ENCODE measurements around the gene MAGEB1.

Gene MAGEB1, protein sequence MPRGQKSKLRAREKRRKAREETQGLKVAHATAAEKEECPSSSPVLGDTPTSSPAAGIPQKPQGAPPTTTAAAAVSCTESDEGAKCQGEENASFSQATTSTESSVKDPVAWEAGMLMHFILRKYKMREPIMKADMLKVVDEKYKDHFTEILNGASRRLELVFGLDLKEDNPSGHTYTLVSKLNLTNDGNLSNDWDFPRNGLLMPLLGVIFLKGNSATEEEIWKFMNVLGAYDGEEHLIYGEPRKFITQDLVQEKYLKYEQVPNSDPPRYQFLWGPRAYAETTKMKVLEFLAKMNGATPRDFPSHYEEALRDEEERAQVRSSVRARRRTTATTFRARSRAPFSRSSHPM

GRCh38 chrX:30246769-30247489 is at the start of gene MAGEB1:
MAGEB1 (plus strand) TSS chrX:30247146; CDS start chrX:30250494, 3,348 bp downstream.
- DNase-seq = no peak

DNA sequence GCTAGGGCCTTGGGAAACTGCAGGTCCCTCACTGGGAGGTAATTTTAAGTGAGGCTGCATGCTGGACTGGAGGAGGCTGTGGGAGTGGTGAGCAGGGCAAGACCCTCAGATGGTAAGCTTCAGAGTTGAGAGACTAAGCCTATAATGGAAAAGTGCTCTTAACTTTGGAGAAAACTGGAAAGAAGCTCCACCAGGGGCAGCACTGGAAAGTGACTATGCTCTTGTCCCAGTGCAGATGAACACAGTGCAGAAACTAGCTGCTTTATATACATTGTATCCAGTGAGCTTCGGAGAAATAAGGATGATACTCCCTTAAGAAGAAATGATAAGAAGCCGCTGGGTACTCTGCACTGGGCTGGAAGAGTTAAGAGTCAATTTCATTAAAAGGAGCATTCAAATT is 34.8 kb upstream of the MAGEB1 start:
- DNase-seq = no peak

DNA sequence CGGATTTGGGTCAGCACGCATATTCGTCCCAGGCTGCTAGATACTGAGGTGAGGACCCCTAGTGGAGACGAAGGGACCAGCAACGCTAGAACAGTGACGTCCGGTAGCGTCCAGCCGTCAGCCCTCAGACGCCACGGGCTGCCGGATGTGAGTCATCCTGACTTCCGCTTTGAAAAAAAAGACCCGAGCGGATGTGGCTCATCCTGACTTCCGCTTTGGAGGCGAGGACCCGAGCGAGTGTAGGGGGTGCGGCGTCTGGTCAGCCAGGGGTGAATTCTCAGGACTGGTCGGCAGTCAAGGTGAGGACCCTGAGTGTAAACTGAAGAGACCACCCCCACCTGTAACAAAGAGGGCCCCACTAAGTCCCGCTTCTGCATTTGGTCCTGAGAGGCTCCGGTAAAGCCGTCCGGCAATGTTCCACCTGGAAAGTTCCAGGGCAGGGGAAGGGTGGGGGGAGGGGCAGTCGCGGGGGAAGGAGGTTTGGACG is 31.5 kb upstream of the MAGEB1 start, which contains the start of gene MAGEB2:
MAGEB2 (plus strand) TSS at position 207 of the 487 bp plus-strand sequence. CDS start 3,018 bp downstream, outside the sequence.
- no peak for DNase-seq

DNA sequence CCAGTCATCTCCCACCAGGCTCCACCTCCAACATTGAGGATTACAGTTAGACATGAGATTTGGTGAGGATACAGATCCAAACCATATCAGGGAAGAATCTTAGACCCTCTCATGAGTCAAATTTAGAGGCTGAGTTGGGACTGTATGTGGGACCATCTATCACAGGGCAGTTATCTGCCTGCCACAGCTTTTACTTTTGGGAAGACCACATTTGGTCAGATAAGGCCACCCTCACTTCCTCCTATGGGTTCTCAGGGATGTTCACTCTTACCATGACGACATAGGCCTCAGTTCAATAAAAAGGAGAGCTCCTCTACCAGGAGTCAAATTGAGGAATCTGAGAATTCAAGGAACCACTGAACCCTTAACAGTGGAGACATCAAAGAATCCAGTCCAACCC is 29.5 kb upstream of the MAGEB1 start:
- no peak for DNase-seq

- no peak for DNase-seq
Observed at GRCh38 chrX:30219372-30219771, 27.6 kb upstream of the MAGEB1 start.

GRCh38 chrX:30220661-30221060 is 26.3 kb upstream of the MAGEB1 start:
- no peak for DNase-seq

DNA sequence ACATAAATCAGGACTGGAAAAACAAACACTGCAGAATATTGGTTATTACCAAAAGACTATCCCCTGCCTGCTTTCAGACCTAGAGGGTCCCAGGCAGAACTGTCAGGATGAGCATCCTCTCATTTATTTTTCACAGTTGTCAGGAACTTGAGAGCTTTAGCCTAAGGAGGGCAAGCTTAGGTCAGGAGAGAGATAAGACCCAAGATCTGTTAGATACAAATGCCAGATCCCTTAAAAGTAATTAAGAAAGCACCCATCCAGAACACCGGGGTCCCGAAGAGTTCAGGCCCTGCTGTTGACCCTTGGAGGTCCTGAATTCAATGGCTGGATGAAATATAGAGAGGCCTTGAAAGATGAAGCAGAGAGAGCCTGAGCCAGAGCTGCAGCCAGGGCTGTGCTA is 22.4 kb upstream of the MAGEB1 start:
- no peak for DNase-seq

- no peak for DNase-seq
Observed at GRCh38 chrX:30228526-30228925, 18.4 kb upstream of the MAGEB1 start.

DNA sequence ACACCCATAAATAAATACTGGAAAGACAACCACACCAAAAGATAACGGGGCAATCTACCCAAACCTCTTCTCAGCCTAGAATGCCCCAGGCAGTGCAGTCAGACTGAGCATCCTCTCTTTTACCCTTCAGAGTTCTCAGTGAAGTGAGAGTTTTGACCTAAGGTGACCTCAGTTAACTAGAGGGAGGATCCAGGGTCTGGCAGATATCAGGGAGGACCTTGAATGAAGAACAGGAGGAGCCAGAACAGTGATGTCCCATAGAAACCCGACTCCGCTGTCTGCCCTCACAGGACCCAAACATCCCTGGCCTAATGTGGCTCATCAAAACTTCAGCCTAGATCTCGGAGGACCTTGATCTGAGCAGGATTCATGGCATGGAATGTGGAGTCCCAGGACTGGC is 16.6 kb upstream of the MAGEB1 start, which contains the start of gene MAGEB3:
MAGEB3 (plus strand) TSS at position 263 of the 400 bp plus-strand sequence. CDS start 5,268 bp downstream, outside the sequence.
- DNase-seq = no peak

DNA sequence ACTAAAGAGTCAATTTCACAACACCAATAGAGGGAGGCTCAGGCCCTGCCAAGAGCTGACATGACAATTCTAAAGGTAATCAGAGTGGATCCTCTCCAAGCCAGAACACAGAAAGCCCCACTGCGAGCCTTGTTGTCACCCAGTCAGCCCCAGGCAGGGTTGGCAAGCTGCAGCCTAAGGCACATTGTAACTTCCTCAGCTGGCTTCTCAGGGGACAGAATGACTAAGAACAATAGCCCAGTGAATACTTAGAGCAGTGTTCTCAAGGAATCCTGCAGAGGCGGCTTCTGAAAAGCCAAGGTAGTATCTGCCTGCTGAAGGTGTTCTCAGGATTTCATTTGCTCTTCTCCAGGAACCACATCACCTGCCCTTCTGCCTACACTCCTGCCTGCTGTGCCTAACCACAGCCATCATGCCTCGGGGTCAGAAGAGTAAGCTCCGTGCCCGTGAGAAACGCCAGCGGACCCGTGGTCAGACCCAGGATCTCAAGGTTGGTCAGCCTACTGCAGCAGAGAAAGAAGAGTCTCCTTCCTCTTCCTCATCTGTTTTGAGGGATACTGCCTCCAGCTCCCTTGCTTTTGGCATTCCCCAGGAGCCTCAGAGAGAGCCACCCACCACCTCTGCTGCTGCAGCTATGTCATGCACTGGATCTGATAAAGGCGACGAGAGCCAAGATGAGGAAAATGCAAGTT is 5.1 kb upstream of the MAGEB1 start, which contains the start of gene MAGEB4:
MAGEB4 (plus strand) TSS at position 277 of the 692 bp plus-strand sequence; CDS start at position 413, 136 bp downstream.
- DNase-seq = no peak

GRCh38 chrX:30248854-30249253 is 1.9 kb downstream of the MAGEB1 start:
- DNase-seq = no peak

- no peak for DNase-seq
Observed at GRCh38 chrX:30253257-30253656, 6.3 kb downstream of the MAGEB1 start.

DNA sequence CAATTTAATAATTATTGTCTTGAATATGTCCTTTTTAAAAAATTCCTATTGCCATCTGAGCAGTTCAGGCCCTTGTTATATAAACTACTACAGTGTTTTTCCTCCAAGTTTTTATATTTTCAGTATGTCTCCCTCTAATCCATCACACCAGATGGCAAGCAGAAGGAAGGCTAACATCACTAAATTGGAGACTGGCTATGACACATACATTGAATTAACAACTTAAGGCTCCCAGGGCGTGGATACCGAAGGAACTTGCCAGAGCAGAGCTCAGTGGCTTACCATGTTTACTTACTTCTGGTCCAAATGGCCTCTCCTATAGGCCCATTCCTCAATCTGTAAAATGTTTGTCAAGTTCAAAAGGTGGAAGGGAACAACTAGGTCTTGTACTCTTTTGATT is 13.0 kb downstream of the MAGEB1 start:
- no peak for DNase-seq

- no peak for DNase-seq
Observed at GRCh38 chrX:30261012-30261411, 14.1 kb downstream of the MAGEB1 start.

DNA sequence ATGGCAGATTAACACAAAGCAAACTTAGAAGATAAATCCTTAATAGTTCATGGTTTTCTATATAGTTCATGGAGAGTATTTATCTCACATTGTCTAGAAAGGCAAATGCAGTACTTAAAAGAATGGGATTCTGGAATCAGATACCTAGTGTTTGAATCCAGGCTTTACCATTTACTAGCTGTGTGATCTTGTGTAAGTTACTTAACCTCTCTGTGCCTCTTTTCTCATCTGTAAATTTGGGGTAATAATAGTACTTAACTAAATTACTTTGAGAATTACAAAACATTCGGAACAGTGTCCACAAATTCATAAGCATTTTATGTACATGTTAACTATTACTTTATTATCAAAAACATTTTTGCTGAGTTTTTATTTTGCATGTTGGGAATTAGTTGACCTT is 15.8 kb downstream of the MAGEB1 start:
- no peak for DNase-seq

DNA sequence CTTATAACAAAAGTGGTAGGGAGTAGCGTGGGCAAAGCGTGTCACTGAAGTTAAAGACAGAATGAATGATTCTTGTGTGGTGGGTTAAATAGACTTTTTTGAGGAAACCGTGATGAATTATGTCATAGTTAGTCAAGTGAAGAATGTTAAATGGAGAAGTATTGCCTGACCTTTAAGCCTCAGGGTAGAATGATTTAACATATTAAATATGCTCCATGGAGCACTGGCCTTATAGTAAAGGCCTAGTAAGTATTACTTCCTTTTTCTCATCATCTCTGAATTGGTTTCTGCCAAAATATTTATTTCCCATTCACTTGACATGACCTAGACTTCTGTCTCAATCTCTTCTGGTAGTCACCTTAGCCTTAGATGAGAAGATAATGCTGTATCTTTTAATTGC is 23.7 kb downstream of the MAGEB1 start:
- no peak for DNase-seq

GRCh38 chrX:30275498-30275897 is 28.6 kb downstream of the MAGEB1 start:
- no peak for DNase-seq

DNA sequence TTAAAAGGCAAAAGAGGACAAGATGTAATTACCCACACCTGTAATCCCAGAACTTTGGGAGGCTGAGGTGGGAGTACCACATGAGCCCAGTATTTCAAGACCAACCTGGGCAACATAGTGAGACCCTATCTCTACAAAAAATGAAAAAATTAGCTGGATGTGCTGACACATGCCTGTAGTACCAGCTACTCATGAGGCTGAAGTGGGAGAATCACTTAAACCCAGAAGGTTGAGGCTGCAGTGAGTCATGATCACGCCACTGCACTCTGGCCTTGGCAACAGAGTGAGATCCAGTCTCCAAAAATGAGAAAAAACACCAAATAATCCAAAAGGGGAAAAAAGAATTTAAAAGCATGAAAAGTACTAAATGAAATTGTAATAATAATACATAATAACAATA is 31.4 kb downstream of the MAGEB1 start:
- no peak for DNase-seq

DNA sequence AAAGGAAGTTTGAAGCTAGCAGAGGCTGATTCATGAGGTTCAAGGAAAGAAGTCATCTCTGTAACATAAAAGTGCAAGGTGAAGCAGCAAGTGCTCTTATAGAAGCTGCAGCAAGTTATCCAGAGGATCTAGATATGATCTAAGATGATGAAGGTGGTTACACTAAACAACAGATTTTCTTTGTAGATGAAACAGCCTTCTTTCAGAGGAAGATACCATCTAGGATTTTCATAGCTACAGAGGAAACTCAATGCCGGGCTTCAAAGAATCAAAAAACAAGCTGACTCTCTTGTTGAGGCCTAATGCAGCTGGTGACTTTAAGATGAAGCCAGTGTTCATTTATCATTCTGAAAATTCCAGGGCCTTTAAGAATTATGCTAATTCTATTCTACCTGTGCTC is 33.5 kb downstream of the MAGEB1 start:
- DNase-seq = no peak

GRCh38 chrX:30282527-30282926 is 35.6 kb downstream of the MAGEB1 start:
- DNase-seq = no peak

DNA sequence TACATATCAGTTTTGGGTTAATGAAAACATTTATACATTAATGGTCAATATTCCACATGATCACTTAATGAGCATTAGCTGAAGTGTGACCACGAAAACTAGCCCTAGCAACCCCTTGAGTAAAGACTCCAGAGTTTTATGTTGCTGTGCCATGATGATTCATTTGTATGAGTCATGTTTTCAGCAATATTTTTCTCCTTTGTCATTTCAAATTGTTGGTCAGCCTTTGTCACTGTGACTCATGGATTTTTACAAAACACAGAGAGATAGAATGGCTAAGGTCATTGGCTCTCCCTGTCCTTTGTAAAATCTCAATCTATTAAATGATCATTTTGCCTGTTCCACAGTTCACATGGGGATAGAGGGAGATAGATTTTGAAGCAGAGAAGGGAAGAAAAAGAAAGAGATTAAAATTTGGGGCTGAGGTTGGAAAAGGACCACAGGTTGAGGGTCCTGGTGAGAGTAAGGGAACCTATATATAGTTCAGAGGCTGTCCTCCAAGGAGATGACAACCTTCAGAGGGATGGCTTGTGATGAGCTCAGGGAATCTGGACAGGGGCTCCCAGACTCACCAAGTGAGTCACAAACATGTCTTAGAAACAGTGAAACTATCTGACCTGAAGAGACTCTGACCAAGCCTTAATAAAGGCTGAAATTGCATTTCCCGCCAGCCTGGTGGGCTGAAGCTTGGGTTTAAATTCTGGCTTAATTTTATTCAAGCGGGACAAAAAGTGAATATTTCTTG is 36.7 kb downstream of the MAGEB1 start:
- DNase-seq = no peak

Measured in GDM1 (cell line).